Kidney tubule cell (primary cell): Measurements from ENCODE around the gene MINDY4.

Experiments used
- DNase-seq: peaks from one replicate; pipeline ENCODE4 v3.0.0-alpha.2; 2018; ENCODE audit warnings: low spot score

Gene MINDY4

DNA sequence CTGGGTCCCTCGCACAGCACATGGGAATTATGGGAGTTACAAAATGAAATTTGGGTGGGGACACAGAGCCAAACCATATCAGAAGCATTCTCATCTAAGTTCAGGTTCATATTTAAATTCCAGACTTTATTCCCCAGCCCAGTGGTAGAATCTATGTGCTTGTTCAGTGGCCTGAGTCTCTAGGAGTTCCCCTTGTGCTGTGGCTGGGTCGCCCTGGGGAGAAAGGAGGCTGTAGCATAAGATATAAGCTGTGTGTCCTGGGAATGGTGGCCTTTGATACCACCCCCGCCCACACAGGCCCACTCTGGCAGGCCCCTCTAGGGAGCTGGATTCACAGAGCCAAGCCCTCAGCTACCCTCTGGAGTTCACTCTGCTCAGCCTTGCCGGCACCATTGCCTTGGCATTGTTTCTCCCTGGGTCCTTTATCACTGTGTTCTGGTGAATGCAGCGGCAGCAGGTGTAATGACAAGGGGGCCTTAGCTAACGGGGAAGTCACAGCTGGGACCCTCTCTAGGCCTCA is 64.2 kb downstream of the MINDY4 start:
- no peak for DNase-seq

- DNase-seq: no peak
Measured at GRCh38 chr7:30836991-30837390, 65.8 kb downstream of the MINDY4 start.

DNA sequence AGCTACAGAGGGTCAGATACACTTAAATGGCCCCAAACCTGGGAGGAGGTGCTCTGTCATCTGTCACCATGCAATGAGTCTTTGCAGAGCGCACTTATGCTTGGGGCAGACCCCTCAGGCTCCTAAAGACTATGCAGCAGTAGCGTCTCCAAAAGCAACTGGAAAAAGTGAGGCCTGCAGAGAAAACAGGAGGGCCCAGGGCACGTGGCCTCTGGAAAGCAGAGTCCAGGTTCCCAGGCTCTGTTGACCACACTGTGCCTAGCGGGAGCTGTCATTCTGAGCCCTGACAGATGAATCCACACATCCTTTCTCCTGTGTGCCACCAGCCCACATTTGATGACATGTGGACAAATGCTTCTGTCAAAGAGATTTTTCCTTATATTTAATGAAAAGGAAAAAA is 66.4 kb downstream of the MINDY4 start:
- no peak for DNase-seq

DNA sequence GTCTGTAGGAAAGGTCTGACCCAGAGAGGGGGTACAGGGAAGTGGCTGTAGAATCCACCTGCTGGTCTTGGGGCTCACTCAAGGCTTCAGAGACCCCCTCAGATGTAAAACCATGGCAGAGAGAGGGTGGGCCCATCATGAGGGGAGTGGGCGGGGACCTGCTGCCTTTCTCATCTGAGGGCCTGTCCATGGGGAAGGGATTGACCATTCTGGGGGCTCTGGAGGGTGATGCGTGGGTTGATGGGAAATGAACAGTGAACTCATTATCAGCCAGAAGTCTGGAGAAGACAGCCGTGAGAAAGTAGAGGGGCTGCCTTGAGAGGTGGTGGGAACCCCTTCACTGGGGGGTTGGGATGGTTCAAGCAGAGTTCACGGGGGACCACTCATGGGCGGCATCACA is 66.8 kb downstream of the MINDY4 start:
- no peak for DNase-seq

- no peak for DNase-seq
Measured at GRCh38 chr7:30840141-30841024, 69.2 kb downstream of the MINDY4 start.

DNA sequence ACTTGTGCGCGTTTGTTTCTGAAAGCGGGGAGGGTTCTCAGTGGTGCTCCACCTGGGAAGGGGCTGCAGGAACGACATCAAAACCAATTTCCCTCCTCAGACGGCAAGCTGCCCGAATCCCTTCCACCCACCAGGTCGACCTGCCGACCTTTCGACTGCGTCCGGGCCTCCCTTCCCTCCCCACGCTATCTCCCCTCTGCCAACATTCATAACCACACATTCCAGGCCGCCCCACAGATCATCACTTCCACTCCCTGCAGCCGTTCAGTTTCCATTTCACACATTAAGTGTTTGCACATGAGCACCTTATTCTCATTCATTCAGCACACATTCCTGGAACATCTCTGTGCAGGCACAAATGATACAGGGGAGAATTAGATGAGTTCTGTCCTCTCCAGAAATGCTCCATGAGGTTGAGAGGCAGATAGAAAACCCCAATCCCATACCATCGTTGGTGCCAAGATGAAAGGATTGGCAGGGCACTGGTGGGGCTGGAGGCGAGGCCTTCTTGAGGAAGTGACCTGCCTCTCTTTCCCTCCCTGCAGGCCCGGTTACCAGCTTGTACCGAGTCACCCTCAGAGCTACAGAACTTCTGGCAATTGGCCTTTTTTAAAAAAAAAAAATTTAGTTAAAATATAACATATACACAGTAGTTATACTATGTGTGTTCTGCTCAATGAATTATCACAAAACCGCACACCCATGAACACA is 70.0 kb downstream of the MINDY4 start:
- no peak for DNase-seq

DNA sequence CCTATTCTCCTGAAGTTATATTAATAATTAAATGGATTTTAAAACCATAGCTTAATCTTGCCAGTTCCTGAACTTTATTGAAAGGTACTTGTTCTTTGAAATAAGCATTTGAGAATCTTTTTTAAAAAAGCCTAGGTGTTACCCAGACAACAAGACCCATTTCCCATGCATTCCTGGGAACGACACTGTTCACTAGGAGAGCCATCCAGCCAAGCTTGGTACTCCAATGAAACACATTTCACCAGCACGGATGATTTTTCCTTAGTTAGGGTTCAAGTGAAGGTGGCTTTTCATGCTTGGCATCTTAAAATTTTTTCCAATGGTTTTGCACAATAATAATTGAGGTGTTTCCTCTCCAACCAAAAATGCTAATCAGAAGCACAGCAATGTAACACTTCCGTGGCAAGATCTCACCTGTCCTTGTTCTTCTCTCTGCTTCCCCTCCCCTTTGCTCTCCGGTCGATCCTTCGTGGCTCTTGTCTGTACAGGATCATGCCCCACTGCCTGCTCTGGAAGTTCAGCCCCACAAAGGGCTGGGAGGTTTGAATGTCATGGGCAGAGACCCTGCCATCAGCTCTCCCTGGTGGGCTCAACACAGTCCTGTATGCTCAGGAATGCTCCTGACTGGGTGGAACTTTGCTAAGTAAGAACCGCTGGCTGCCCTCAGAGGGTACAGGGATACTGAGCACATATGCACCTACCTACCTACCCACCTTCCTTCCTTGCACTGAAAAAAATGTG is 70.8 kb downstream of the MINDY4 start:
- no peak for DNase-seq

DNA sequence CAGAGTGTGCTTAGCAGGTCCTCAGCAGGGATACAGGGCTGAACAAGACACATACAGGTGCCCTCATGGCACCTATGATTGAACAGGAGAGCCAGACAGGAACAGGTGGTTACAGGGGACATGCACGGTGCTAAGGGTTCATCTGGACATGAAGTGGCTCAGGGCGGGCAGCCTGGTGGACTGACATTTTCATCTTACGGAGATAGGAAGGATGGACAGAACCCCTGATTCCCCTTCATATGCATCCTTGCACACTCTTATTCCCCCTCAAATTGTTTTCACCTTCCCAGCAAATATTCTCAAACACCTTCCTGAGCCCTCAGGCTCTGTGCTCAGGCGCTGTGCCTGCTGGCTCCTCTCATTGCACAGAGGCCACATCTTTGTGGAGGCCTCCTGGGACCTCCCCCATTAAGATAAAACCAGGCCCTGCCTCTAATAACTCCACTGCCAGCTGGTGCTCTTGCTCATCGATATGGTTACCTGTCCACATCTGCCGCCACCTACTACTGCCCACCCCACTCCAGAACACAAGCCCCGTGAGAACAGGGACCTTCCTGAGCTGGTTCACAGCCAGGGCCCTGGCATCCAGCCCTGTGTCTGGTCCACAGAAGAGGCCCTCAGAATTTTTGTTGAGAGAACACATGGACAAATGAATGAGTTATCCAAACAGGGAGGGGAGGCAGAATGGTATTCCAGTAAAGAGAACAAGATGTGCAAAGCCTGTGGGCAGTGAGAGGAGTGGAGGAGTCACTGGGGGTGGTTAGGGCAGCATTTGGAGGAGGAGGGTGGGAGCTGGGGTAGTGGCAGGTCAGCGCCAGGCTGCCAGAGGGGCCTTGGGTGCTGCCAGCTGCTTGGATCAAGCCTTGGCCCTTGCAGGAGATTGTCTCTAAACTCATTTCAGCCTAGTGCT is 71.6 kb downstream of the MINDY4 start:
- DNase-seq: no peak

GRCh38 chr7:30843741-30844482 is 72.7 kb downstream of the MINDY4 start:
- no peak for DNase-seq

DNA sequence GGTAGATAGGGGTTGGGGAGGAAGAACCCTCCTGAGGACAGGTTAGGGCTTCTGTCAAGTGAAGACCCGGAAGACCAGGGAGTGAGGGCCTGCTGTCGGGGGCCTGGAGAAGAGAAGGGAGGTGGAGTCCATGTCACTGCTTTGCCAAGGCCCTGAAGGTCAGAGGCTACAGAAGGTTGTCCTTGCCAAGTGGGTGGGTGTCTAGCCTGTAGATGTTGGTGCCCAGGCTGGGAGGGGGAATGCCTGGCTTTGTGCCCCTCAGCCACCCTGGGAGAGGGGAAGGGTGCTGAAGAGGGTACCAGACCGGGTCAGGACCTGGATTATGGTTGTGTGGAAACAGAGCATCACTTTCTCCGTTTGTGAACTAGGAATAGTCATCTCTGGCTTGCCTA is 73.3 kb downstream of the MINDY4 start:
- DNase-seq: no peak

DNA sequence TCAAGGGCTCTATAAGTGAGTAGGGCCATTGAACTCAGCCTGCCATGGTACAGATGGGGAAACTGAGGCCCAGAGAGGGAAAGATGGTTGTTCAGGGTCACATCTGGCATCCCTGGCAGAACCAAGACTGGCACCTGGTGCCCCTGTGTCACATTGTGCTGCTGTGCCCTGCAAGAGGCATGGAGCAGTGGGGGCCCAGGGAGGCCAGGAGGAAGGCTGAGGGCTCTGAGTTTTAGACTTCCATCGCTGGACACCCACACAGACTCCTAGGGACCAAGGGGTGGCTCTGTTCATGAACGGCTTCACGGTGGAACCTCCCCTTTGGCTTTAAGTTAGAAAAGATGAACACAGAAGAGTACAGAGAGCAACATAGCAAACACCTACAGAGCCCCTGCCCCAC is 73.7 kb downstream of the MINDY4 start:
- DNase-seq: no peak

- peak; percentile 49 for DNase-seq
Measured at GRCh38 chr7:30845426-30846135, 74.4 kb downstream of the MINDY4 start.

DNA sequence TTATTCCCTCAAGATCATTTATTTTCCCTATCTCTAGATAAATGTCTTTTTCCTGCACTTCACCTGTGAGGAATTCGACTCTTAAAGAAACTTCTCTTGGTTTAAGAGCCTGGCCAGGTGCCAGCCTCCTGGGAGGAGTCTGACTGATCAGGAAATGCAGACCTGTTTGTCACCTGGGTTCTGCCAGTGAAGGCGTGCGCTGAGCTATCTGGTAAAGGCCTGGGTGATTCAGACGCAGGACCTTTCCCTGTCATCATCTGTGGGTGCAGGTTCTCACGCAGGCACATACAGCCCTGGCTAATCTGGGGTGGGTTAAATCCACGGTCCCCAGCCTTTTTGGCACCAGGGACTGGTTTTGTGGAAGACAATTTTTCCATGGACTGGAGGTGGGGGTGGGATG is 75.2 kb downstream of the MINDY4 start:
- peak; percentile 87 for DNase-seq

DNA sequence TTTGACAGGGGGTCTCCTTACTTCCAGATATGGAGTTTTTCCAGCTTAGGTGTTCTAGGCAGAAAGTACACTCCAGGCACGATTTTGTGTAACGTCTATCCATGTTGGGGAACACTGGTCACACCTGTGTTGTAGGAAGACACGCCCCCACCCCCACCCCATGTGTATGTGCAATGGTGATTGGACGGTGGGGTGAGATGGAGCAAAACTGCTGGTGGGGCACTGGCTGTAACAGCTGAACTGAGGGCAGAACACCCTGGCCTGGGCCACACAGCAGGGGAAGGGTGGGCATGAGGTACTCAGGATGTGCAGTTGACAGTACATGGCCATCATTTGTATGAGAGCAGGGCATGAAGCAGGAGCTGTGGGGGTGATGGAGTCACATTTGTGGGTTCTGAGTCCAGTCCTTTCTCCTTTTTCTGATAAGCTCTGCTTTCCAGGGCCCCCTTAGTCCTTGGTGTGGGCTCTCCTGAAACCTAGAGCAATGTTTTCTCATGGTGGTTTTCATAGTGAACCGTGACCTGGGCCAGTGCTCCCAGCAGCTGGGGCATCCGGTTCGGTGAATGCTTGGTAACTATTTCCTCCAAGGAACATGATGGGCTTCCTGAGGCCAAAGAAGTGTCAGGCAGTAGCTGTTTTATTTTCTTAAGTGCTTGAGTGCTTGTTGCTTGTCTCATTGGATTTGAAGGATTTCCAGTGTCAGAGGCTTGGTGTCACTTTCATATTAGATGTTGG is 77.1 kb downstream of the MINDY4 start:
- no peak for DNase-seq

DNA sequence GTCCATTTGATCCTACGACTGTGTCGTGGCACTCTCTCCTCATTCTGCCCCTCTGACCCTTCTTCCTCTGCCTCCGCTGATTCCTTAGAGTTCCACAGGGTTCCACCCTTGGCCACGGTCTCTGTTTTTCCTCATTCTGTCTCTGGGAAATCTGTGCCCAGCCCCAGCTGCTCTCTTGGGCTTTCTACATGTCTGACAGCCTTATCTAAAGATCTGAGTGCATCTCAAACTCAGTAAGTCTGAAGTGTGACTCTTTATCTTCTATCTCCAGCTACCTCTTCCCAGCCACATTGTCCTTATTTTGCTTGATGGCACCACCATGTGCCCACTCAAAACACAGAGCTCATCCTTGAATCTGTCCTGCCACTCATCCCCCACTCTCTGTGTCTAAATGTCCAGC is 78.3 kb downstream of the MINDY4 start:
- DNase-seq: no peak

DNA sequence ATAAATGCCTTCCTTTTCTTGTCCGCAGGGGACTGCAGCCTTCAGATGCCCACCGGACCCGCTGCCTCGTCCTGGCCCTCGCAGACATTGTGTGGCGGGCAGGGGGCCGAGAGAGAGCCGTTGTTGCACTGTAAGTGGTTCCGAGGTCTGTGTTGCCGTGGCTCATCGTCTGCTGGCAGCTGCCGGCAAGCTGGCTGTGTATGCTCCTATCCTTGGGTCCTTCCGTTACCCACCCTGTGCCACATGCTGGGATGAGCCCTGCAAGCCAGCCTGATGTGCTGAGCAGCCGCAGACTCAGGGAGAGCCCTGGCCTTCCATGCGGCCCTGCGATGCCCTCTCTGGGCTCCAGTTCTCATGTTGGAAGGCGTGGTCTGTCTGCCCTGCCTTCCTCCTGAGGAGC is 79.2 kb downstream of the MINDY4 start:
- no peak for DNase-seq

DNA sequence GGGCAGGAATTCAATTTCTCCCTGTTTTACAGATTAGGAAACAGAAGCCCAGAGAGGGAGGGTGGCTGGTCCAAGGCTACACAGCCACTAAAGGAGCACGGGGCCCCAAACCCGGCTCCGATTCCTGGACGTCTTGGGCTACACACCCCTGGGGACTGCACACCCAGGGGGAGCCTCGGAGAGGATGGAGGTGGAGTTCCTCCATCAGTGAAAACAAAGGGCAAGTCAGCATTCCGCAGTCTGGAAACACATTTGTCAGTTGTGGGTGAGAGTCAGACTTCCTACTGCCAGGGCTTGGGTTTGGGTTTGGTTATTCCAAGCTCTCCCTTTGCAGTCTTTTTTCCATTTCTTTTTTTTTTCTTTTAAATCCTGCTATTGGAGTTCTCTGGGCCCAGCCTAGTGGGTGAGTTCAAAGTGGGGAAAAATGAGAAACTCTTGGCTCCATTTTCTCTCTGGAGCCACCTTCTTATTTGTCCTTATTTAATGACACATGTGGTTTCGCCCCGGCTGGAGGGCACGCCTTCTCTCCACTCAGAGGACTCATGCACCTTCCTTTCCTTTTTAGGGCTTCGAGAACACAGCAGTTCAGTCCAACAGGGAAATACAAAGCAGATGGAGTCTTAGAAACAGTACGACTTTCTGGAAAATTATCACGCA is 80.6 kb downstream of the MINDY4 start:
- DNase-seq: no peak

- no peak for DNase-seq
Measured at GRCh38 chr7:30852308-30852684, 81.1 kb downstream of the MINDY4 start.

- DNase-seq: no peak
Measured at GRCh38 chr7:30852744-30853288, 81.6 kb downstream of the MINDY4 start.
